Posterior vena cava (tissue), 2 donors: ENCODE measurements around the gene MMP17. TPM values are rescaled to one million over a fixed set of nuclear protein-coding genes. Genes with fewer than 3 reads are reported as not detected.
"Not testable (repeated sequence)": the region's sequence is repeated elsewhere in the genome, so short reads cannot be mapped to it uniquely, and the experiment has no call there.

Source experiments
- DNase-seq: peaks from one replicate; pipeline ENCODE4 v3.0.0-alpha.2; 2020; ENCODE audit warnings: low spot score
- intact Hi-C, 2 donors: fragments of 100-400 bp; cut with DNase I; formaldehyde crosslinking; loops; one replicate each; pipeline versions ENCODE4 v1.14.1 to v1.14.2; 2022 to 2023
- total RNA-seq, 2 donors: library from RNA; stranded (reverse); fragmentation: NEBNext Ultra II Directional; extraction: Animal tissue kit (Norgen Biotek cat#: 25700); gene quantifications; one replicate each; pipeline ENCODE4 v1.2.1, GENCODE V29; 2021
- donor health status: DM: yes; HTN: yes; CAD: no.
- donor health status: DM: yes; HTN: yes; CAD: no.

MMP17 gene
- total RNA-seq, 2 donors from 2014 or later = 4.3 to 5.8 TPM

- peak; percentile 88 for DNase-seq
- intact Hi-C loops = no loop called here
Measured at GRCh38 chr12:131860472-131861260, 32.5 kb downstream of the MMP17 start.

- DNase-seq = no peak
- intact Hi-C loops = no loop called here
Measured at GRCh38 chr12:131861261-131862083, 33.3 kb downstream of the MMP17 start.

- DNase-seq = no peak
- intact Hi-C loops = no loop called here
Measured at GRCh38 chr12:131862084-131862441, 33.9 kb downstream of the MMP17 start.

- DNase-seq = no peak
- intact Hi-C loops = no loop called here
Measured at GRCh38 chr12:131862600-131862993, 34.4 kb downstream of the MMP17 start.

GRCh38 chr12:131862994-131863710 lies 35.0 kb downstream of the MMP17 start:
- intact Hi-C loops = no loop called here
- DNase-seq = no peak

- no peak for DNase-seq
- intact Hi-C loops = no loop called here
Measured at GRCh38 chr12:131863711-131864396, 35.7 kb downstream of the MMP17 start.

GRCh38 chr12:131864469-131864868 lies 36.3 kb downstream of the MMP17 start:
- DNase-seq = no peak
- intact Hi-C loops = no loop called here

GRCh38 chr12:131865180-131865875 lies 37.1 kb downstream of the MMP17 start:
- no peak for DNase-seq
- intact Hi-C loops = no loop called here

GRCh38 chr12:131867471-131867870 lies 39.3 kb downstream of the MMP17 start:
- DNase-seq = no peak
- intact Hi-C loops = no loop called here

- intact Hi-C loops = no loop called here
- DNase-seq = no peak
Measured at GRCh38 chr12:131867891-131868675, 39.9 kb downstream of the MMP17 start.

GRCh38 chr12:131869871-131870418 lies 41.8 kb downstream of the MMP17 start:
- intact Hi-C loops = no loop called here
- DNase-seq = no peak

GRCh38 chr12:131871677-131872076 lies 43.5 kb downstream of the MMP17 start:
- intact Hi-C loops = no loop called here
- DNase-seq = no peak

GRCh38 chr12:131872154-131873051 lies 44.2 kb downstream of the MMP17 start:
- DNase-seq = no peak
- intact Hi-C loops = no loop called here

GRCh38 chr12:131873293-131873692 lies 45.1 kb downstream of the MMP17 start:
- intact Hi-C loops = no loop called here
- DNase-seq = no peak

- intact Hi-C loops = not testable (repeated sequence)
Measured at GRCh38 chr12:131874972-131875371, 46.8 kb downstream of the MMP17 start.

GRCh38 chr12:131877216-131877615 lies 49.0 kb downstream of the MMP17 start:
- intact Hi-C loops, DNase-seq: not testable (repeated sequence)

More at GRCh38 chr12:131874972-131875371, 46.8 kb downstream of the MMP17 start:
- not testable (repeated sequence) for DNase-seq

GRCh38 chr12:131878436-131878835 lies 50.2 kb downstream of the MMP17 start:
- intact Hi-C loops, DNase-seq: not testable (repeated sequence)
